ENCODE data around the gene CDC45.

The CDC45 gene

GRCh38 chr22:19568337-19569275 lies 88.9 kb downstream of the CDC45 start:
- Mint-ChIP-seq H3K4me1 (no peaks in the 10 kb centered on the region), H3K4me3 (no peak overlapping the region), H3K27ac (no peak overlapping the region), H3K36me3 (ENCODE audit: low read depth) (no peaks in the 10 kb centered on the region), H3K9me3 (no peaks in the 10 kb centered on the region), H3K27me3 (no peaks in the 10 kb centered on the region)
- no peak for ATAC-seq
- DNase-seq: no peak

GRCh38 chr22:19569276-19569640 lies 89.5 kb downstream of the CDC45 start:
- Mint-ChIP-seq H3K27me3 (no peaks in the 10 kb centered on the region), H3K4me1 (no peaks in the 10 kb centered on the region), H3K4me3 (no peak overlapping the region), H3K27ac (no peak overlapping the region), H3K36me3 (ENCODE audit: low read depth) (no peaks in the 10 kb centered on the region), H3K9me3 (no peaks in the 10 kb centered on the region)
- DNase-seq (no peak), ATAC-seq (no peak)

- no peak overlapping the region for H3K27ac Mint-ChIP-seq
- DNase-seq (no peak), ATAC-seq (no peak)
- H3K9me3 Mint-ChIP-seq: no peaks in the 10 kb centered on the region
- no peak overlapping the region for H3K4me3 Mint-ChIP-seq
- H3K36me3 Mint-ChIP-seq (ENCODE audit: low read depth): no peaks in the 10 kb centered on the region
- no peaks in the 10 kb centered on the region for H3K27me3 Mint-ChIP-seq
- H3K4me1 Mint-ChIP-seq: no peaks in the 10 kb centered on the region
These were observed 90.3 kb downstream of the CDC45 start for GRCh38 chr22:19569976-19570375.

All from activated naive CD8-positive, alpha-beta T cell treated with anti-CD3 and anti-CD28 coated beads, Interleukin-2, amount 50 U/mL, for 24 hours (primary cell).